ENCODE results near the gene RNF43.
A peak's percentile ranks its signal among the peaks of the same experiment; 100 is the strongest.

Gene RNF43

DNA sequence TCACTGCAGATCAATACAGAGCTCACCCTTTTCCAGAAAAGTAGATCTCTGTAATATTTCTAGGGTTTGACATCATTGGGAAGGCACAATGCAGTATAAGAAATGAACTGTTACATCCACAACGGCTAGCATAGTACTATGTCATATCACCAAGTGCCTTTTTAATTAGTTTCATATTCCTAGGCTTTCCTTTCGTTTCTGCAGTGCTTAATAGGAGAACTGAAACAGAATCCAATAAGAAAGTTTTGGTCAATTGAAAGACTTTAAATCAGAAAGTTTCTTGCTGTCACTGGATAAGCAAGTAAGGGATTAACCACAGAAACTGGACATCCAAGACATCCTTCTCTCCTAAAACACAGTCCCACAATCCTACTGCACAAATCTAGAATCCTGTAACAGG, 3.5 kb upstream of the RNF43 start:
- Histone ChIP-seq H3K27ac (ENCODE audit: low read depth, low read length) (no peak overlapping the region), H3K4me3 (ENCODE audit: low read depth, low read length) (no peak overlapping the region), H3K36me3 (ENCODE audit: control insufficient read depth, insufficient read depth, low read length) (no peaks in the 10 kb centered on the region), H3K4me1 (ENCODE audit: control insufficient read depth, insufficient read depth, low read length) (peaks cover 10% of the 10 kb centered on the region), H3K9me3 (ENCODE audit: control insufficient read depth, insufficient read depth, low read depth, low read length) (no peaks in the 10 kb centered on the region), H3K27me3 (ENCODE audit: control insufficient read depth, insufficient read depth, low read length) (no peaks in the 10 kb centered on the region), H3K9ac (ENCODE audit: low read length) (no peak overlapping the region)

DNA sequence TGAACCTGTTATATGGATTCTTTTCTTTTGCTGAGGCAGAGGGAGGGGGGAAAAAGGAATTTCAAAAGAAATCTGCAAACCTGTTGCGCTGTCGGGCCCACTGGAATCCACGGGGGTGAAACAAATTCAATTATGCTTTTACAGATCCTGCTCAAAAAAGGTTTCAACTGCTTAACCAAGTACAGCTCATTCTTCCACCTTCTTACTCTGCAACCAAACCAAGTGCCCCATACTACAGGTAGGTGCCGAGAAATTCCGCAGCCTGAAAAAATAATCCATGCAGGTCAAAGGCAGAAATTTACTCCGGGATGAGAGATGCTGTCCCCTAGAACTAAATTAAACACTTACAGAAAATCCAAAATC, 416 bp downstream of the RNF43 start:
- Histone ChIP-seq H3K9ac (ENCODE audit: low read length) (peak overlapping the region; percentile 57), H3K9me3 (ENCODE audit: control insufficient read depth, insufficient read depth, low read depth, low read length) (no peaks in the 10 kb centered on the region), H3K36me3 (ENCODE audit: control insufficient read depth, insufficient read depth, low read length) (no peaks in the 10 kb centered on the region), H3K27me3 (ENCODE audit: control insufficient read depth, insufficient read depth, low read length) (no peaks in the 10 kb centered on the region), H3K27ac (ENCODE audit: low read depth, low read length) (peak overlapping the region; percentile 62), H3K4me3 (ENCODE audit: low read depth, low read length) (peak overlapping the region; percentile 69), H3K4me1 (ENCODE audit: control insufficient read depth, insufficient read depth, low read length) (peaks cover 23% of the 10 kb centered on the region)

DNA sequence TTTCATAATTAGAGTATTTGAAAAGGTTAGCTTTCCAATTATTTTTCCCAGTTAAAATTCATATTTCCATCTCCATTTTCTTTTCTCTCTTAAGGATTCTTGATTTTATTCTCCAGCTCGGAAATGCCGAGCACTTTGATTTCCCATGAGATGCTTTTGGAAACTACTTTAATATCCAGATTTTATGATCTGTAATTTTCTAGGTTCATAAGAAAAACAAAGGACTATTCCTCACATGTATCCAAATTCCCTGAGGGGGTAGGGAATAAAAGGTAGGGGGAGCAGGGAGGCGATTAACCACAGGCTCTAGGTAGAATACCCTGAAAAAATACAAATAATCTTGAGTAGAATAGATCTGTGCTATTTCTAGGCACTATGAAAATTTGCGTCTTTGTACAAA, 938 bp downstream of the RNF43 start:
- no peaks in the 10 kb centered on the region for H3K36me3 ChIP-seq (ENCODE audit: control insufficient read depth, insufficient read depth, low read length)
- peaks cover 21% of the 10 kb centered on the region for H3K4me1 ChIP-seq (ENCODE audit: control insufficient read depth, insufficient read depth, low read length)
- H3K4me3 ChIP-seq (ENCODE audit: low read depth, low read length) = peak overlapping the region; percentile 69
- H3K27ac ChIP-seq (ENCODE audit: low read depth, low read length) = peak overlapping the region; percentile 57; the same call in 1 of the 2 replicates
- H3K9ac ChIP-seq (ENCODE audit: low read length) = peak overlapping the region; percentile 57
- H3K9me3 ChIP-seq (ENCODE audit: control insufficient read depth, insufficient read depth, low read depth, low read length) = no peaks in the 10 kb centered on the region
- H3K27me3 ChIP-seq (ENCODE audit: control insufficient read depth, insufficient read depth, low read length) = no peaks in the 10 kb centered on the region

DNA sequence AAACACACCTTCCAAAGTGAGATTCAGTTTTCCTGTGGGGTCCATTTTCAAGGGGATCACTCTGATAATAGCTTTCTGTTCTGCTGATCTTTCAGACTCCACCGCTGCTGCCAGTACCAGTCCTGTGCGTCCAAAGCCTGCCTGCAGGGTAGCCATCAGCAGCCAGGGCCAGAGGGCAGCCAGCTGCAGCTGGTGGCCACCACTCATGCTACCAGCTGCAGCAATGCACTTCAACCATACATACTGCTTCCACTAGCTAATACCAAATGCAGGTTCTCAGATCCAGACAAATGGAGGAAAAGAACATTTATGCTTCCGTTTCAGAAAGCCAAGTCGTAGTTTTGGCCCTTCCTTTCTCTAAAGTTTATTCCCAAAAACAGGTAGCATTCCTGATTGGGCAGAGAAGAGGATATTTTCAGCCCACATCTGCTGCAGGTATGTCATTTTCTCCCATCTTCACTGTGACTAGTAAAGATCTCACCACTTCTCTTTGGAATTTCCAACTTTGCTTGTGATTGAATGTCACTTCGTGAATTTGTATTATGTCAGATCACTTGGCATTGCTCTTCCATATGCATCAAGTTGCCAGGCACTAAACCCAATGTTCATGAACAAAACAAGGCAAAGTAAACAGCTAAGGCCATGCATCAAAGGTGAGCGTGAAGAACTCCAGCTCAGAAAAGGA, 1.8 kb downstream of the RNF43 start:
- no peak overlapping the region for H3K27ac ChIP-seq (ENCODE audit: low read depth, low read length)
- no peaks in the 10 kb centered on the region for H3K9me3 ChIP-seq (ENCODE audit: control insufficient read depth, insufficient read depth, low read depth, low read length)
- H3K27me3 ChIP-seq (ENCODE audit: control insufficient read depth, insufficient read depth, low read length) = no peaks in the 10 kb centered on the region
- peak overlapping the region; percentile 69 for H3K4me3 ChIP-seq (ENCODE audit: low read depth, low read length)
- peaks cover 21% of the 10 kb centered on the region for H3K4me1 ChIP-seq (ENCODE audit: control insufficient read depth, insufficient read depth, low read length)
- H3K9ac ChIP-seq (ENCODE audit: low read length) = peak overlapping the region; percentile 27
- H3K36me3 ChIP-seq (ENCODE audit: control insufficient read depth, insufficient read depth, low read length) = no peaks in the 10 kb centered on the region

DNA sequence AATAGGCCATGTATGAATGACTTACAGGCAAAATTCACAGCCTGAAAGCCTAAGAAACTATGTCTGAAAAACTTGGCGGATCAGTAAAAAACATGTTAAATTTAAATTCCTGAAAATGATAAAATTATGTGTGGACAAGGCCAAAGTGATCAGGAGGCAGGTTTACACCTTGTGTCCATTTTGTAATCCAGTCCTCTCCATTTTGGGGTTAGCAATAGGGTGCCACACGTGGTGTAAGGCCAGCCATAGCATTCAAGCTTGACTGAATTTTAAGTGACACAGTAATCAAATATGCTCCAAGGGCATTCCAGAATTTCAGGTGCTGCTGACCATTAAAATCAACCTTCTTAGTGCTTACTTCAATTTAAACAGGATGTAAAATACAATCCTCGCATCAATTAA, 2.7 kb downstream of the RNF43 start:
- Histone ChIP-seq H3K9ac (ENCODE audit: low read length) (peak overlapping the region; percentile 50), H3K36me3 (ENCODE audit: control insufficient read depth, insufficient read depth, low read length) (no peaks in the 10 kb centered on the region), H3K4me3 (ENCODE audit: low read depth, low read length) (peak overlapping the region; percentile 69), H3K4me1 (ENCODE audit: control insufficient read depth, insufficient read depth, low read length) (peaks cover 21% of the 10 kb centered on the region), H3K27me3 (ENCODE audit: control insufficient read depth, insufficient read depth, low read length) (no peaks in the 10 kb centered on the region), H3K9me3 (ENCODE audit: control insufficient read depth, insufficient read depth, low read depth, low read length) (no peaks in the 10 kb centered on the region), H3K27ac (ENCODE audit: low read depth, low read length) (no peak overlapping the region)

DNA sequence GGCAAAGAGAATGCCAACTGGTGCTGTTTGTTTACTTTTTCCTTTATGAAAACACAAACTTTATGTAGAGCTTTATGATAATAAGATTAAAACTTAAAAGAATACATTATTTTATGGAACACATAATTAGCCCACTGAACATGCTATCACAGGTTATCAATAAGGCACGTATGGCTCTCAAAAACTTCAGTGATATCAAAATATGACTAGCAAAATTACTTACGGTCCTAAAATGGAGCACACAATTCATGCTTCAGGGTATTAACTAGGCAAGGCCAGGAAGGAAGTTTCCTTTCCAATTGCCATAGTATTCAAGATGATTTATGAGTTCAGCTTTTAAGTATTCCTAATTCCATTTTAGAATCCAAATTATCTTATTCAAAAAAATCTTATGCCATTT, 3.6 kb downstream of the RNF43 start:
- Histone ChIP-seq H3K9me3 (ENCODE audit: control insufficient read depth, insufficient read depth, low read depth, low read length) (no peaks in the 10 kb centered on the region), H3K27me3 (ENCODE audit: control insufficient read depth, insufficient read depth, low read length) (no peaks in the 10 kb centered on the region), H3K9ac (ENCODE audit: low read length) (no peak overlapping the region), H3K27ac (ENCODE audit: low read depth, low read length) (no peak overlapping the region), H3K4me3 (ENCODE audit: low read depth, low read length) (peak overlapping the region; percentile 69; the same call in 1 of the 2 replicates), H3K36me3 (ENCODE audit: control insufficient read depth, insufficient read depth, low read length) (no peaks in the 10 kb centered on the region), H3K4me1 (ENCODE audit: control insufficient read depth, insufficient read depth, low read length) (peaks cover 21% of the 10 kb centered on the region)

DNA sequence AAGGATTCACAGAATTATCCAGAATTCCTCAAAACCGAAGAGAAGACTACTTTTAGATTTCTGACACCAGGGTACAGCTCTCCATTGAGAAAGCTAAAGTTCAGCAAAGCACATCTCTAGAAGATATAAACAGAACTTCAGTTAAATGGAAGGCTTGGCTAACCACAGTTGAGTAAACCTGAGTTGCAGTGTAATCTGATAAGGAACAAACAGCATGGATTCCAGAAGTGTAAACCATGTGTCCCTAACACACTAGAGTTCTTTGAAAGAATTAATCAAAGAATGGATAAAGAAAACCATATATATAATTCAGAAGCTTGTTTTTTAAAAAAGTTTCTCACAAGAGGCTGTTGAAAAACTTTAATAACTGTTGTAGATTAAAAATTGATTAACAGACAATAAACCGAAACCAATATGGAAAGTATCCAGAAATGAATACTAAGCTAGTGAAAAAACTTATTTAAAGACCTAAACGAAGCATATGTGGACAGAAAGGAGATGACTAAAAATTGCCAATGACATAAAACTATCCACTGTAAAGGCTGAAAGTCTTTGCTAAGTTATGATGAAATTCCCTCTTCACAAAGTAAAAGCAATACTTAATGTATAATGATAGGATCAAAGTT, 4.3 kb downstream of the RNF43 start:
- Histone ChIP-seq H3K27ac (ENCODE audit: low read depth, low read length) (no peak overlapping the region), H3K36me3 (ENCODE audit: control insufficient read depth, insufficient read depth, low read length) (no peaks in the 10 kb centered on the region), H3K9me3 (ENCODE audit: control insufficient read depth, insufficient read depth, low read depth, low read length) (no peaks in the 10 kb centered on the region), H3K9ac (ENCODE audit: low read length) (no peak overlapping the region), H3K4me3 (ENCODE audit: low read depth, low read length) (peak overlapping the region; percentile 69; the same call in 1 of the 2 replicates), H3K27me3 (ENCODE audit: control insufficient read depth, insufficient read depth, low read length) (no peaks in the 10 kb centered on the region), H3K4me1 (ENCODE audit: control insufficient read depth, insufficient read depth, low read length) (peaks cover 21% of the 10 kb centered on the region)

DNA sequence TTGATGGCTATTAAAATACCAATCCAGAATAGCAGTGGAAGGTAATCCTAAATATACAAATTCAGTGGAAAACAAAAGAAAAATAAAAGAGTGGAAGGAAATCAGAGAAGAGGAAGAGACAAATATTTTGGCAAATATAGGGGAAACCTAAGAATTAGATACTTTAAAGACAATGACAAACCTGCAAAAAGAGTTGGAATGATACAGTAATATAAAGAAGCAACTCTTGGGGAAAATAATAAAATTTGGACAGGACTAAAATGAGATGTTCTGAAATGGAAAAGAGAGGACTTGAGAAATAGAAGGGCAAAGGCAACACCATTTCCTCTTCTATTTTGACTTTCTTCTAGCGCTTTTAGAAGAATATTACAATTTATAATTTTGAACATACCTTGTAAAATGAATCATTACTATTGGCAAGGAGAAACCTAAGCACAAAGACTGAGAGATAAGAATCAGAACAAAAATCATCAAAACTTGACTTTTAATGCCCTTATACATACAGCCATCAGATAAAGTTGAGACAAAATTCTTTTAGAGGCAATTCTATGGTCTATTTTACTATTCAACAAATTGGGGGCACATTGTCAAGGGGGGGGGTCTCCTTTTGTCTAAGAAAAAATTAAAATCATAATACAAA, 5.2 kb downstream of the RNF43 start:
- Histone ChIP-seq H3K36me3 (ENCODE audit: control insufficient read depth, insufficient read depth, low read length) (no peaks in the 10 kb centered on the region), H3K4me1 (ENCODE audit: control insufficient read depth, insufficient read depth, low read length) (peaks cover 17% of the 10 kb centered on the region), H3K27me3 (ENCODE audit: control insufficient read depth, insufficient read depth, low read length) (no peaks in the 10 kb centered on the region), H3K4me3 (ENCODE audit: low read depth, low read length) (no peak overlapping the region; the same call in 1 of the 2 replicates), H3K27ac (ENCODE audit: low read depth, low read length) (no peak overlapping the region), H3K9ac (ENCODE audit: low read length) (no peak overlapping the region), H3K9me3 (ENCODE audit: control insufficient read depth, insufficient read depth, low read depth, low read length) (no peaks in the 10 kb centered on the region)

DNA sequence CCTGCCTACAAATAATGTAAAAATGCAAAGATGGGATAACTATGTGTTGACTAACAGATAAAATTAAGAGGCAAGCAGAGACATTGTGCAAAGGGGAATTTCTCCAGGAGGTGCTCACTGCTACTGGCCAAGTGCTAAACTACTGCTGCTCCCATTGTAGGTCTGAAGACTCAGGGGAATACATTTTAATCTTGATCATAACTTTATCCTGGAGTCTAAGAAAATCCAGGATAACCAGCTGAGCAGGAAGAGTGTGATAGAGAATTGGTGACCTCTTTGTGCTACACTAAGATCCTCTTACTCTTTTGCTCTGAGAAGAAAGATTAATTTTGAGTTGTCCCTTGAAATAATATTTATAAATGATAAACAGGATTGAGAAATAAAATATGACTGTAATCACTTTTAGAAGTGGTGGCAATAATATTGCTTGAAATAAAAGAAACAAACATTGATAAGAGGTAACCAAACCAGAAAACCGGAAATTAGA, 5.9 kb downstream of the RNF43 start:
- no peaks in the 10 kb centered on the region for H3K36me3 ChIP-seq (ENCODE audit: control insufficient read depth, insufficient read depth, low read length)
- H3K4me3 ChIP-seq (ENCODE audit: low read depth, low read length) = no peak overlapping the region
- H3K9me3 ChIP-seq (ENCODE audit: control insufficient read depth, insufficient read depth, low read depth, low read length) = no peaks in the 10 kb centered on the region
- no peak overlapping the region for H3K9ac ChIP-seq (ENCODE audit: low read length)
- H3K27ac ChIP-seq (ENCODE audit: low read depth, low read length) = no peak overlapping the region
- H3K4me1 ChIP-seq (ENCODE audit: control insufficient read depth, insufficient read depth, low read length) = peaks cover 17% of the 10 kb centered on the region
- no peaks in the 10 kb centered on the region for H3K27me3 ChIP-seq (ENCODE audit: control insufficient read depth, insufficient read depth, low read length)

DNA sequence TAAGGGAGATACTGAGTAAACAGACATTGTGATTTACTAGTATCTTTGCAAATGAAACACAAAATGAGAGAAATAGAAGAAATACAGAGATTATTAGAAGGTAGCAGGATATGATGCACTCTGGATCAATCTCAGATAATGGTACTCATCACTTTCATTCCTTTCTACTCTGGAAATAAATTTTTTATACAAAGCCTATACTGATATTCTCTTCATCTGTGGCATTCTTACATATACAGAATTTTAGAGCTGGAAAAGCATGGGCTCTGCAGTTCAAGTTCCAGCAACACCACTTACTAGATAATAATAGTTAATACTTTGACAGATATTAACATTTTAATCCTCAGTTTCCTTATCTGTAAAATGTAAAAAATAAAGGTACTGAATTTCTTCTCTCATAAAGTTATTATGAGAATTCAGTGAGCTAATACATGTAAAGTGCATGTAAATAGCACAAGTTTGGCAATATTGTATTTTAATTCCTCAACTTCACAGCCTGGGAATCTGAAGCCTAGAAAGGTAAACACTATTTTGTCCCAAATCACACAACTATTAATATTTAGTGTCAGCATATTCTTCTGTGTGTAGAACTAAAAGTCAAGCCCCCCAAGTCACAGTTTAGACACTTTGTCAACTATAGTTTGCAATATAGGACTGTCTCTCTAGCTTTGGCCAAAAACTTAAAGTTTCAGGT, 6.5 kb downstream of the RNF43 start:
- no peak overlapping the region for H3K9ac ChIP-seq (ENCODE audit: low read length)
- peaks cover 17% of the 10 kb centered on the region for H3K4me1 ChIP-seq (ENCODE audit: control insufficient read depth, insufficient read depth, low read length)
- no peak overlapping the region for H3K4me3 ChIP-seq (ENCODE audit: low read depth, low read length)
- H3K9me3 ChIP-seq (ENCODE audit: control insufficient read depth, insufficient read depth, low read depth, low read length) = no peaks in the 10 kb centered on the region
- no peaks in the 10 kb centered on the region for H3K36me3 ChIP-seq (ENCODE audit: control insufficient read depth, insufficient read depth, low read length)
- H3K27ac ChIP-seq (ENCODE audit: low read depth, low read length) = no peak overlapping the region
- no peaks in the 10 kb centered on the region for H3K27me3 ChIP-seq (ENCODE audit: control insufficient read depth, insufficient read depth, low read length)

Measured in HUES6 (cell line).